Activated gamma-delta T cell treated with Interleukin-2 at 50 U/mL for 16 hours (primary cell): ENCODE data around the gene PPME1.
A peak's percentile ranks its signal among the peaks of the same experiment; 100 is the strongest.
"Not testable (repeated sequence)": the region's sequence is repeated elsewhere in the genome, so short reads cannot be mapped to it uniquely, and the experiment has no call there.

ENCODE experiments used
- DNase-seq: peaks from one replicate; pipeline ENCODE4 v3.0.0-alpha.2; 2020

The PPME1 gene, protein sequence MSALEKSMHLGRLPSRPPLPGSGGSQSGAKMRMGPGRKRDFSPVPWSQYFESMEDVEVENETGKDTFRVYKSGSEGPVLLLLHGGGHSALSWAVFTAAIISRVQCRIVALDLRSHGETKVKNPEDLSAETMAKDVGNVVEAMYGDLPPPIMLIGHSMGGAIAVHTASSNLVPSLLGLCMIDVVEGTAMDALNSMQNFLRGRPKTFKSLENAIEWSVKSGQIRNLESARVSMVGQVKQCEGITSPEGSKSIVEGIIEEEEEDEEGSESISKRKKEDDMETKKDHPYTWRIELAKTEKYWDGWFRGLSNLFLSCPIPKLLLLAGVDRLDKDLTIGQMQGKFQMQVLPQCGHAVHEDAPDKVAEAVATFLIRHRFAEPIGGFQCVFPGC

DNA sequence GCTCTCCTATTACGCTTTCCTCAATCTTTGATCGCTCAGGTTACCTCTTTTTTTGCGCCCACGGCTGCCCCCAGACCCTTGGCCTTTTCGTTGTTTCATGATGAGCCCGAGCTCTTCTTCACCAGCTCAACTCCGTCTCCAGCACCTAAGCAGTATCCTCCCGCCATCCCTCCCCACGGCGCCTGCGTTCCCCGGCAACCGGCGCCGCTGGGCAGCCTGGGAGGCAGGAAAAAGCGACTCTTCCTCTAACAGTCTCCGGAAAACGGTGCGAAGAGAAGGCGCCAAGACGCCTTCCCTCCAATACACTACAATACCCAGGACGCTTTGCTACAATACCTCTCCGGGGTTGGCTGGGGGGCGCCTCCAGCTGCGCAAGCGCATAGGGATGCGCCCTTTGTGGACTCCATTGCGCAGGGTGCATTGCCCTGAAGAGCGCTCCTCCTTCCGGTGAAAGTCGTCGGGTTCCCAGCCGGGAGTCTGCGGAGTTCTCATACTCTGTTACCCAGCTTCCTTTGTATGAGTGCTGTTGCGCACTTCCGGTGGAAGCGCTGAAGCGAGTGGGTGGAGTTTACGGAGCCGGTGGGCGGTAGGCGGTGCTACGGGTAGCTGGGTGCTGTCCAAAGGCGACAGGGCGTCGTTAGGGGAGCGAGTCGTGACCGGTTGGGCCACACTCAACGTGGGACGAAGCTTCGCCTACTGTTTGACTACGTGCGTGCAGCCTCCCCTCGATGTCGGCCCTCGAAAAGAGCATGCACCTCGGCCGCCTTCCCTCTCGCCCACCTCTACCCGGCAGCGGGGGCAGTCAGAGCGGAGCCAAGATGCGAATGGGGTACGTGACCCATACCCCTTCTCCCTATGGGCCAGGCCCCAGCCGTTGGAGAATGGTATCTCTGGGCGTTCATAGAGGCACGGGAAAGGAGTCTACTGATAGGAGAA, at the start of gene PPME1, which contains the start of gene C2CD3:
TSS of gene PPME1 (plus strand) at position 596 of the 936 bp plus-strand sequence. CDS start at position 729, 133 bp downstream.
TSS of gene C2CD3 (minus strand) at position 309 of the 936 bp plus-strand sequence. CDS start at position 99, 210 bp downstream.
- peak; percentile 96 for DNase-seq

DNA sequence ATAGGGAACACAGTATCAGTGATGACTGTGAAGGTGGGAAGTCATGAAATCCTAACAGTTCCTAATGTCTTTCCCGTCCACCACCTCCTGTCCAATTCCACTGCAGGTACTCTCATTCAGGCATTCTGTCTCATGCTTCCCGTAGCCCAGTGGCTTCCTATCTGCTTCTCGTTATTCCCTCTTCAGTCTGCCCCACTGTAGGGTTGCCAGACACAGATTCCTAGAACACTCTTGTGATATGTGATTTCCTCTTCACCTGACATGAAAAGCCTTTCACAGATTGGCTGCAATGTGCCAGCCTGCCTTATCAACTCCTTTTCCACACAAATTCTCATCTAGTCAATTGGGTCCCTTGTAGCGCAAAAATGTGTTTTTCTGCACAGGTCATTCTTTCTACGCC, 49.3 kb upstream of the PPME1 start:
- no peak for DNase-seq

DNA sequence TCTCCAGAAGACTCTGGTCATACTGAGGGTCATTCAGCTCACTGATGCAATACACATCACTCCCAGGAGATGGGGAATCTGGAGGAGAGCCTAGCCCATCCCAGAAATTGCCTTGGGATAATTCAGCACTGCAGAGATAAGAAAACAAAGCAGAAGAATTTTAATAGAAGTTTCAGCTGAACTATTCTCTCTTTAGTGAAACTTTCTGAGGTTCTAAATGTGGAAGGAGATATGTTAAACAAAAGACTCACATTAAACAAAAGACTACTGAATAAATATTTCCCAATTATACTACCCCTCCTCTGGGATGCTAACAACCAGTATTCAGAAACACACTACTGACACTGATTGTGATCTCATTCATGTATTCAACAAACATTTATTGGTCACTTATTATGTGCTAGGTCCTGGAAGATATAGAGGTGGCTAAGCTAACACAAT, 48.1 kb upstream of the PPME1 start:
- DNase-seq = no peak

DNA sequence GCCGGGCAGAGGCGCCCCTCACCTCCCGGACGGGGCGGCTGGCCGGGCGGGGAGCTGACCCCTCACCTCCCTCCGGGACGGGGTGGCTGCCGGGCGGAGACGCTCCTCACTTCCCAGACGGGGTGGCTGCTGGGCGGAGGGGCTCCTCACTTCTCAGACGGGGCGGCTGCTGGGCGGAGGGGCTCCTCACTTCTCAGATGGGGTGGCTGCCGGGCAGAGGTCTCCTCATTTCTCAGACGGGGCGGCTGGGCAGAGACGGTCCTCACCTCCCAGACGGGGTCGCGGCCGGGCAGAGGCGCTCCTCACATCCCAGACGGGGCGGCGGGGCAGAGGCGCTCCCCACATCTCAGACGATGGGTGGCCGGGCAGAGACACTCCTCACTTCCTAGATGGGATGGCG, 42.0 kb upstream of the PPME1 start:
- DNase-seq = not testable (repeated sequence)

DNA sequence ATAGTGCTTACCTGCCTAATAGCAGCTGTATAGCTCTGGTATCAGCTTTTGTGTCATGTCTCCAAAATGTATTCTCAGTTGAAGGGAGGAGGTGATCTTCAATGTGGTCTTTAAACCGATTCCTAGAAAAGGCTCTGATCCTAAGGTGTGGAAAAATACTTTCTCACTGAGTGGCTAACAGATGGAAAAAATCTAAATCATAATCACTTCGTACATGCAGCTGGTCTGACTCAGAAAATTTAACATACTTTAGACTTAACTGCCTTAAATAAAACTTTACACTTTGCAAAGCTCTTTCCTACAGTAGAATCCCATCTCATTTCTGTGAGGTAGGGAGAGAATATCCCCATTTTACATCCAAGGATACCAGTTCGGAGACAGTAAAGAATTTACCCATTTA, 38.3 kb upstream of the PPME1 start:
- no peak for DNase-seq

DNA sequence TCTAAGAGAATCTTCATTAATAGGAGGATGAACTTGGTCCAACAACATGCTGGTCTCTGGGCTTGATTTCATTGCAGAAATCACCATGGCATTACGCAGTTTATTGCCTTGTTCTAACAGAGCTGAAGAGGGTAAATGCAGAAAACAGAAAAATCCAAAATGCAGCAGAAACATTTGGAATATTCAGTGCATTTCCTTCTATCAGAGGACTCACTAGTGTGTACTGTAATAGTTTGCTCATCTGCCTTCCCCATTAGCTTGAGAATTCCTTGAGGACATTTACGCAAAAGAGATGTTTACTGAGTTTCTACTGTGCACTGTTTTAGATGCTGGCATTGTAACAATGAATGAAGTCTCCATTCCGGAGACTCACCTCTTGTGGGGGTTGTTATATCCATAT, 37.7 kb upstream of the PPME1 start:
- no peak for DNase-seq

DNA sequence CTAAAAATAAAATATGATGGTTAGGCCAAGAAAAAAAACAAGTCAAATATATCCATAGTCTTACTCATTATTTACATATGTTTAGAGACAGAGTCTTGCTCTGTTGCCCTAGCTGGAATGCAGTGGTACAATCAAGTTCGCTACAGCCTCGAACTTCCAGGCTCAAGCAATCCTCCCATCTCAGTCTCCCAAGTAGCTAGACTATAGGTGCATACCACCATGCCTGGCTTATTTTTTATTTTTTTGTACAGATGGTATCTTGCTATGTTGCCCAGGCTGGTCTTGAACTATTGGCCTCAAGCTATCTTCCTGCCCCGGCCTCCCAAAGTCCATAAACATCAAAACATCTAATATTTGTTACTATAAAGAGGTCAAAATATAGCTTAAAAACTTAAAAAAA, 36.4 kb upstream of the PPME1 start:
- DNase-seq = no peak

DNA sequence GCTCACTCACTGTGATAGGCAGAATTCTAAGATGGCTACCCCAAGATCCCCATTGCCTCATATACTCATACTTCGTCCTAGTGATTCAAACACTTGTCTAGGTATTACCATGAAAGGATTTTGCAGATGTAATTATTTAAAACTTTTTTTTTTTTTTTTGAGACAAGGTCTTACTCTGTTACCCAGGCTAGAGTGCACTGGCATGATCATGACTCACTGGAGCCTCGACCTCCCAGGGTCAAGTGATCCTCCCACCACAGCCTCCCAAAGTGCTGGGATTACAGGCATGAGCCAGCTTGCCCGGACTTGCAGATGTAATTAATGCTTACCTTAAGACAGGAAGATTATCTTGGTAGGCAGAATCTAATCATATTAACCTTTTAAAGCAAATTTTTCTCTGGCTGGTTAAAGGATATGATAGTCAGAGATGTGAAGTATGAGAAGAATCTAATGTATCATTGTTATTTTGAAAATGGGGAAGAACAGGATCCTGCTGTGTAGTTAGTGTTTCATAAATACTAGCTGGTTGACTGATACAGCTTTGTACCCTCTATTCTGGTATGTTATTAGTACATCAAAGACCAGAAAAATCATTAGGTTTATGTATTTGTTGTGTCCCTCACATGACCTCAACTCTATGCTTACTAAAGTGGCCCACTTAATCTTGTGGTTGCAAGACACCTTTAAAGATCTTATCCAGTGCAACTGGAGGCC, 35.8 kb upstream of the PPME1 start:
- DNase-seq = no peak

DNA sequence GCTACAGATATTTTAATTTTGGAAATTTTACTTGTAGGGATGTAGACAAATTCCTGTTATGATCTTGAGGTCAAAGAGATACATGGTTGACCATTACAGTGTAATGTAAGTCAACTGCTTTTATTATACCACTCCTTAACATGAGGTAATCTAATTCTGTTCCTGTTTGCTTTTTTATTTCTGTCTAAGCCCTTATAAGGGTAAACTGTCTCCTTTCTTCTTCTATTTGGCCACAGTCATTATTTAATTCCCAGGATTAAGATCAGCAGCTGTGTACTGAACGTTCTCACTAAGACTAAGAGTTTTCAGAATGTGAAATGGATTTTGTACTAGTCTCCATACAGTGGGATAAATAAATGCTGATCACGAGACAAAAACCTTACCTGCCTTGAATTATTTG, 33.1 kb upstream of the PPME1 start:
- no peak for DNase-seq

DNA sequence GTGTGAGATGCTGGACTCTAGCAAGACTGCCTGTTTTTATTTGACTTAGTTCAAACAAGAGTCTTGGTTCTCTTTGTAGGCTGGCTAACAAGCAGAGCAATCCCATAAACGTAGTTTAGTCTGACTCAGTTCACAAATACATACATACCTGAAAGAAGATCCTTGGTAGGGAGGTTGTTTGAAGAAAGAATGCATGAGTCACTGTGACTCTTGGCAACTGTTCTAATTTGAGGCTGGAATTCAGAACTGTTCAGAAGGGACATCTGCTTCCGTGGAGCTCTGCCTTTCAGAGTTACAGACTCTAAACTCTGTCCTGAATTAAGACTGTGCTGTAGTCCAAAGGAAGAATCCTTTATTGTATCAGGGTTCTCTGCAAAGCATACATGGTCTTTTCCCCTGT, 32.5 kb upstream of the PPME1 start:
- DNase-seq = no peak

DNA sequence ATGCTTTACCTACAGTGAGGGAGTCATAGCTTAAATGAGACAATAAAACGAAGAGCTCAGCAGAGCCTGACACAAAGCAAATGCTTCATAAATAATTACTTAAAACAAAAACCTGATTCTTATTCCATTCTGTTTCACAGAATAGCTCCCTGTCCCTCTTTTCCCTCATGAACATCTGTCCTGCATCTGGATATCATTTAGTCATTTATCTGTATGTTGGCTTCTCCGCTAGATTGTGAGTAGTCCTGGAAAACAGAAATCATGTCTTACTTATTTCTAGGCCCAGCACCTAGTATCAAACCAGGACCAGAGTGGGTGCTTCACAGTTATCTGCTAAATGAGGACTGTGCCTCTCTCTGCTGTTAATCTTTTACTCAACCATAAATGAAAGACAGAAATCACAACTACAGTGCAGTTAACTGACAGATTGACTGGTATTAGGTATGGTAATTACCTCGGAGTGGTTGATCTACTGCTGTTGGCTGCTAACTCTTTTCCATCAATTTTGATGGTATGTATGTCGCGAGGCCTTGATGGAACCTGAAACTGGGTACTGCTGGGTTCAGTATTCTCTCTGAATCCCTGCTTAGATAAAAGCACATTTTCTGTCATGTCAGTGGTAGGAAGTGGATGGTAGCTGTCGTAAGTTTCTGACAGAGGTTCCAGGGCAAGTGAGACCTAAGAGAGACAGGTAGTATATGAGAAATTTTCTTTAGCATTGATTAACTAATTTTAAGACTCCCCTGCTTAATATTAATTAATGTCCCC, 31.8 kb upstream of the PPME1 start:
- no peak for DNase-seq

DNA sequence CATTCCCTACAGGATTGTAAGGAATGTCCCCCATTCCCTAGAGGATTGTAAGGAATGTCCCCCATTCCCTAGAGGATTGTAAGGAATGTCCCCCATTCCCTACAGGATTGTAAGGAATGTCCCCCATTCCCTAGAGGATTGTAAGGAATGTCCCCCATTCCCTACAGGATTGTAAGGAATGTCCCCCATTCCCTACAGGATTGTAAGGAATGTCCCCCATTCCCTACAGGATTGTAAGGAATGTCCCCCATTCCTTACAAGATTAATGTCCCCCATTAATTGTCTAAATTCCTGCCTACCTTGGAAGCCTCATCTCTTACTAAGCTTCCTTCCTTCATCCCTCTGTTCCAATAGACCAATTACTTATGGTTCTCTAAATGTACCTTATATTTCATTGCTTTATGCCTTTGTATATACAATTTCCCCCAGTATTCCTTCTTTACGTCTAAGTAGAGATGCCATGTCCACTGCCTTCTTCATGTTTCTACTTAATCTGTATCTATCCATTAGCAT, 31.1 kb upstream of the PPME1 start:
- not testable (repeated sequence) for DNase-seq

DNA sequence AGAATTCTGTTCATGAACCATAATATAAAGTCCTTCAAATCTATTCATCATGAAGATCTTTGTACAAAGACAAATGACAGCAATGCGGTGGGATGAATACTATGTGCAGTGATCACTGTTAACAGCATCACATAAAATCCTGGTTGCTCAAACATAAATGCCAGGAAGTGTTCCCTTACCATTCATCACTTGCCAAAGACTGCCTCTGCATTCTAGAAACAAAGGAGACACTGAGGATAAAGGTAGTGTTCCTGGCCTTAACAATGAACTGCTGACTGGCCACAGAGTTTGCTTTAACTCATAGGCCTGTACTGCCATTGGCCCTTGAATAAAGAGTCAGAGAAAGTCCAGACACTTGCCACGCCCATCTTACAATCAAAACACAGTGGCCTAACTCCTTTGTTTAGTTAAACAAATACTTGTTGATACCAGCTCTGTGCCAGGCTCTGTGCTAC, 29.8 kb upstream of the PPME1 start:
- DNase-seq = no peak

DNA sequence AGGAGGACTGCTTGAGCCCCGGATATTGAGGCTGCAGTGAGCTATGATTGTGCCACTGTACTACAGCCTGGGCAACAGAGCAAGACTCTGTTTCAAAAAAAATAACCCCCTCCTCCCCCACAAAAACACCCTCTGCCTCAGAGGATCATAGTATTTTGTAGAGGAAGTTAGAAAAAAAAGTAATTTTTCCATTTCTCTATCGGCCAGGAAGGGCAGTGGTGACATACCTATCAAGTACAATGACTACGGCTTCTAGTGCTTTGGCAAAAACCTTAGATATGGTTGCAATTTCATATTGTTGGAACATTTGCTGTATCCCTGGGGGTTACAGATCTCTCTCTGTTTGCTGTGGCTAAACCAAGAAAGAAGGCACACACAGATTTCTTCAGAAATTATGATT, 29.2 kb upstream of the PPME1 start:
- no peak for DNase-seq

DNA sequence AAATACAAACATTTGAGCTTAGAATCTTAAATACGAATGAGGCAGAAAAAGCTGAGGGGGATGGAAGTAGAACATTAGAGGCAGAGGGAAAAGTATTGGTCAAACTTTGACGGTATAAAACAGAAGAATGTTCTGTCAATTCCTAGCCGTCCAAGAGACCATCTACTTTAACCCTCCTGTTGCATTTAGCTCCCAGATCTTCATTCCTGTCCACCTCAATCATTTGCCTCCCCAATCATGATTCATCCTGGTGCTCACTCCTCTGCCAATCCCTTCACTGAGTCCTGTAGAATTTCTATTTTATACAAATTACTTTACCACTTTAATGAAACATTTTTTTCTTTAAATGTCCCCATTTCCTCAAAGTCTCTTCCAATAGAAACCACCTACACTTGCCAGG, 28.5 kb upstream of the PPME1 start:
- no peak for DNase-seq

DNA sequence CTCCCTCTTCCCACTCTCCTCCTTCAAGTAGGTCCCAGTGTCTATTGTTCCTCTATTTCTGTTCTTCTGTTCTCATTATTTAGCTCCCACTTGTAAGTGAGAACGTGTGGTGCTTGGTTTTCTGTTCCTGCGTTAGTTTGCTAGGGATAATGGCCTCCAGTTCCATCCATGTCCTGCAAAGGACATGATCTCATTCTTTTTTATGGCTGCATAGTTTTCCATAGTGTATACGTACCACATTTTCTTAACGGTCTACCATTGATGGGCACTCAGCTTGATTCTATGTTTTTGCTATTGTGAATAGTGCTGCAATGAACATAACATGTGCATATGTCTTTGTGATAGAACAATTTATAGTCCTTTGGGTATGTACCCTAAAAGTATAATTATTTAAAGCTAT, 26.5 kb upstream of the PPME1 start:
- no peak for DNase-seq

DNA sequence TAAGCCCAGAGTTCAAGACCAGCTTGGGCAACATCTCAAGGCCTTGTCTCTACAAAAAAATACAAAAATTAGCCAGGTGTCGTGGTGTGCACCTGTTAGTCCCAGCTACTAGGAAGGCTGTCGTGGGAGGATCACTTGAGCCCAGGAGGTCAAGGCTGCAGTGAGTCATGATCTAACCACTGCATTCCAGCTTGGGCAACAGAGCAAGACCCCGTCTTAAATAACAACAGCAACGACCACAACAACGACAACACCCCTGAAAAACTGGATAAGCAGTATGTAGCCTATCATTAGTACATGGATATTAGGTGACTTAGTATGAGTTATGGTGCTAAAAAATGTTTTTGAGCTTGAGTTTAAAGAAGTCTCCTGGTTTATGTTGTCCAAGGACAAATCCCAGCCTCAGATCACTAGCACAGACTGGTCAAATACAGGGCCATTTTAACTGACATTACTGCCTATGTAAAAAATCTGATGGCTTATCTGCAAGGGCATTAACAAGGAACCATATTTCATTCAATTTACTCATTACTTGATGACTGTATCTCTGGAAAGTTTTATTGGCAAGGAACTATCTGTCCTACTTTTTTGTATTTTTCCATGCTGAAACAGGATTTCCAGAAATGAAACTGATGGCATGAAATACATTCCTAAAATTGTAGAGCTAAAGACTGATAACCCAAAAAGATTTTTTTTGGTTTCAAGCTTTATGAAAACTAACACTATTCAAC, 23.7 kb upstream of the PPME1 start:
- no peak for DNase-seq

DNA sequence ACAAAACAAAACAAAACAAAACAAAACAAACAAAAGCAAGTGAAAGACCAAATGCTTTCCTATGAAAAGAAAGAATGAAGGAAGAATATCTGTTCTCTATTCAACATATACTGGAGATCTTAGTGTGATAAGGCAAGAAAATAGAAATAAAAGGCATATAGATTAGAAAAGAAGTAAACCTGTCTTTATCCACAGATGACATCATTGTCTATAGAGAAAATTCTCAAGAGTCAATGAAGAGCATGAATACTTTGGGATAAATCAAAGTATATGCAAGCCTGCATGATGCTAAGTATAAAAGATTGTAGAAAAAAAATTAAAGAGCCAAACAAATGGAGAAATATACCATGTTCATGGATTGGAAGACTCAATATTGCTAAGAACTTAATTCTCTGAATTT, 17.9 kb upstream of the PPME1 start:
- no peak for DNase-seq

DNA sequence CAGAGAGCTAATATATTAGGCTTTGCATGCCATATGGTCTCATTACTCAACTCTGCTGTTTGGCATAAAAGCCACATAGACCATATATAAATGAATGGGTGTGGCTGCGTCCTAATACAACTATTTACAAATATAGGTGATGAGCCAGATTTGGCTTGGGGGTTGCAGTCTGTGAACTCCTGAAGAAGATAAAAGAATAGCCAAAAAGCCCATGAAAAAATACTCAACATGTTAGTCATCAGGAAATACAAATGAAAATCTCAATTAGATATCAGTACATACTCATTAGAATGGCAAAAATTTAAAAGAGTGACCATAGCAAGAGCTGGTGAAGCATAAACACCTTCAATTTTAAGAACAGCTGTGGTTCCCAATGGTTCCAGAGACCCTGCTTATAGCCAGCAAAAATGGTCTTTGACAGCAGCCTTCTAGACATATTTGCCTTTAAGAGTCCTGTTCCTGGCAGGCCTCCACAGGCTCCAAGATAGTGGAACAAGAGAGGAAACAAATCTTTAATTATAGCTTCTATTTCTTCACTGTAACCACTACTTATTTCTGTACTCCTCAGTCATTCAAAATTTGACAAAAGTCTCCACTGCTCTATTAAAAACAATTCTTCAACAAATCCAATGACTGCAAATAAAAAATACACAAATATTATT, 16.3 kb upstream of the PPME1 start:
- DNase-seq = no peak

DNA sequence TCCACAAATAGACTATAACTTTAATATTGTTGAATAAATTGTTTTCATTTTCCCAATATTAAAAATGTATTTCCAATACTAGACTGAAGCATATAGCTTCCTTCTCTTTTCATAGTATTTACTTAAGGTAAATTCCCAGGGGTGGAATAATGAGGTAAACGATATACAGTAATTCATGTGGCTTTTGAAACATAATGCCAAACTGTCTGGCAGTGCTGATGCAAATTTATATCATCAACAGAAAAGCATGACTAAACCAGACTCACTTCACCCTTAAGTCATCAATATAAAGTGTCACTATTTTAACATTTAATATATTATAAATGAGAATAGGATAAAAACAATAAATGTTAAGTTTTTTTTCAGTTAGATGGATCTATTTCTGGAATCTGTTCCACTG, 13.9 kb upstream of the PPME1 start:
- no peak for DNase-seq

DNA sequence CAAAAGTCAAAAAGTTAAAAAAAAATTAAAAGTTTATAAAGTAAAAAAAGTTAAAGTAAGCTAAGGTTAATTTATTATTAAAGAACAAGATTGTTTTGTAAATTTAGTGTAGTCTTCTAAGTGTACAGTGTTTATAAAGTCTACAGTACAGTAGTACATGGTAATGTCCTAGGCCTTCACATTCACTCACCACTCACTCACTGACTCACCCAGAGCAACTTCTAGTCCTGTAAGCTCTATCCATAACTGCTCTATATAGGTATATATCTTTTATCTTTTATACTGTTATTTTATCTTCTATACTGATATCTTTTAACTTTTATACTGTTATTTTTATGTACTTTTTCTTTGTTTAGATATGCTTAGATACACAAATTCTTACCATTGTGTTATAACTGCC, 11.4 kb upstream of the PPME1 start:
- DNase-seq = no peak
